Measurements from ENCODE around the gene PSMC5.

PSMC5 gene

DNA sequence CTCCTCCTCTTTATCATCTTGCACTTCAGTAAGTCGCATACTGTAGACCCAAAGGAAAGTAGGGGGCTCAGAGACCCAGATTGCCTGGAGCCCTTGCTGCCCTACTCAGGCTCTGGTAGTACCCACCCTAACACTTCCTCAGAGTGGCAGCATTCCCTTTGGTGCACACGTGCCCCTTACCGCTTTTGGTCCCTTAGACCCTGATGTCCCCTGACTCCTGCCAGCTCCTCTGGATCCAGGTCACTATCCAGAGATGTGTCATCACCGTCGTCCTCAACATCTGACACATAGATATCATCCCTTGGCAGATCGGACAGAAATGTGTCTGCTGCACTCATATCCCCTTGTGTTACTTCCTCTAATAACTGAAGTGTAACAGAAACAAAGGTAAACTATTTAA lies 5.4 kb upstream of the PSMC5 start:
- no peak for DNase-seq

DNA sequence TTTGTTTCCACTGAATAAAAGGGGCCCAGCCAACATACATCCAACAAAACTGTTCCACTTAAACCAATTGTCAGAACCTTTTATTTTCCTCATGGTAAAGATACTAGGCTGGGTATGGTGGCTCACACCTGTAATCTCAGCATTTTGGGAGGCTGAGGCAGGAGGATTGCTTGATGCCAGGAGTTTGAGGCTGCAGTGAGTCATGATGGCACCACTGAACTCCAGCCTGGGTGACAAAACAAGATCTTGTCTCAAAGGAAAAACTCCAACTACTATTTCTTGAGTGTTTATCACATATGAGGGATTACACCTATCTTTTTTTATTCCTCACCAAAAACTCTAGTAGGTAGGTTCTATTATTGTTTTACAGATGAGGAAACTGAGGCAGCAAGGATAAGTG lies 4.7 kb upstream of the PSMC5 start:
- no peak for DNase-seq

DNA sequence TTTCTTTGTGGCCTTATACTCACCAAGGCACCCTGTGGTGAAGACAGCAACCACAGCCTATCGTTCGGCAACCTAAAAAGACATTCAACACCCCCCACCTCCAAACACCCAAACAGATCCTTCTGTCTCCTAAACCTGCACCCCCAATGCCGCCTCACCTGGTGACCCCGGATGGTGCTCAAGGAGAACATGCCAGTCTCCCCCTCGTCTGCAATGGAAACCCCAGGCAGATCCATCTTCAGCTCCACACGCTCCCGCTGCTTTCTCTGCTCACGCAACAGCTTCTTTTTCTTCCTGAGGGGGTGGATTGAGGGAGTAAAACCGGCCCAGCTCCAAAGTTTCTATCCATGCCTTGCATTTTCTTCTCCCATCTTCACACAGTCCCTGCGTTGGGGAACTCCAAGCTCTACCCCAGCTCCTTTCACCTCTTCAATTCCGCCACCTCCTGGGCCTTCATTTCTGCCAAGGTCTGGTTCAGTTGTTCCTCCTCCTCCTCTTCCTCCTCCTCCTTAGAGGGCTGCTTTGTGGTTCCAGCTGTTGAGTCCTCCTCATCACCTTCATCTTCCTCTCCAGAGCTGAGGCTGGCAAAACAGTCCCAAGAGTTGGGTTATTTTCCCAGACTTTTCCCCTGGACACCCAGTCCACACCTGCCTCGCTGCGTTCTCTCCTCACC lies 3.4 kb upstream of the PSMC5 start:
- no peak for DNase-seq

DNA sequence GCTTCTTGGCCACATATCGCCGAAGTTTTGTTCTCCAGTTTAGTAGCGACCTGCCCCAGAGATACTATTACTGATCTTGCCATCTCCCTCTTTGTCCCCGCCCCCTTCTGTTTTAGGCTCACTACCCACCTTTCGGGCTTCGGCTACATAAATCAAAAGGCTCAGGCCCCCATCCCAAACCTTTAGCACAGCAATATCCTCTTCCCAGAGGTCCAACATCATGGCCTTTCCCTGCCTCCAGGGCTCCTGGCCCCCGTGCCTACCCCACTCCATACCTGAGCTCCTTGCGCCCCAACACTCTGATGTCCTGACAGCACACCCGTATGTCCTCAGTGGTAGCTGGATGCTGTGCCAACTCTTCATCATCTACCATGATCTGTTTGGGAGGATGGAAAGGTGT lies 2.9 kb upstream of the PSMC5 start:
- DNase-seq: no peak

DNA sequence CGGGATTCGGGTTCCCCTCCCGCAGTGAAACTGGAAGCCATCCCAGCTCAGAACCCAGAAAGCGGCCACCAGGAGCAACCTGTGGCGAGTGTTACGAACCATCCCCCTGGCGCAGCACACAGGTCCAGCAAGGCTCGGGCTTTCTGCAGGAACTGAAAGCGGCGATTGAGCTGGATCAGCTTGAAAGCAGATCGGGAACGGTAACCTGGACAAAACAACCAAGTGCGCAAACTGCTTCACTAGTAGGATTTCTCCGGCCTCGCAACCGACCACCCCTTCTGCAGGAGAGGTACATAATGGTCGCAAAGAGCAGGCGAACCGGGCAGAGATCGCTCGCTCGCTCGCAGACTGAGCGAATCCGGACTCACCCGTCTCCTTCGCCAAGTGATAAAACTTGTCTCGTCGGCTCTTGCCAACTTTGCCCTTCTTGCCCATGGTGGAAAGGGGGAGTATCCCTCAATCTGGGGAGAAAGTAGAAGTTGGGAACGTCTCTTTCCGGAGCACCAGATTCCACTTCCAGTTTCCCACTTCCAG lies 696 bp upstream of the PSMC5 start:
- peak; percentile 59 for DNase-seq

DNA sequence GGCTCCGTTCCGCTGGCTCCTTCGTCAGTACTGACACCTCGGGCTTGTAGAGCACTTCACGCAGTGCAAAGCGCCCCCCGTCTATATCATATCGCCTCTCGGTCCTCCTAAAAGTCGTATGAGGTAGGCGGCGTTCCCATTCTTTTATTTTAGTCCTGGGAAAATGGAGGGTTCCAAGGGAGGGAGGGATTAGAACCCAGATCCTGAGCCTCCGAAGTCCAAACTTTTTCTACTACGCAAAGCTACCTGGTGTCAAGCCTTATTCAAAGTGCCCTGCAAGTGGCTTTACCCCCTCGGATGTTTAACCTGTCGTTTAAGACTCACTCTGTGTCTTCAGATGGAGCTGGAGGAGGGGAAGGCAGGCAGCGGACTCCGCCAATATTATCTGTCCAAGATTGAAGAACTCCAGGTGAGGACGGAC lies 580 bp downstream of the PSMC5 start:
- no peak for DNase-seq

DNA sequence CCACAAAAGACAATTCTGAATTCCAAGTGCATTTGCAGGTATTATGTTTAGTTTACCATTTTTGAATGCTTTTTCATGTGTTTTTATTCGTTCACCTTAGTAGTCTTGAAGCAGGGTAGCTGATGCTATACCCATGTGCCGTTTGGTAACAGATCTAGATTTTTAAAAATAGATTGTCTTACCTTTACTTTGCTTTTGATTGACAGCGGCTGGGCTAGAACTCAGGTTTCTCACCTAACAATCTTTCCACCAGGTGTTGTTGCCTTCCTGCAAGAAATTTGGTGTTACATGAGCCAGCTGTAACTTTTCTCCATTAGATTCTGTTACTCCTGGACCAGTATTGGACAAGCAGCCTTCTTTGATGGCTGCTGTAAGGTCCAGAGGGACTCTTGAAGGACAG lies 1.7 kb downstream of the PSMC5 start:
- no peak for DNase-seq

DNA sequence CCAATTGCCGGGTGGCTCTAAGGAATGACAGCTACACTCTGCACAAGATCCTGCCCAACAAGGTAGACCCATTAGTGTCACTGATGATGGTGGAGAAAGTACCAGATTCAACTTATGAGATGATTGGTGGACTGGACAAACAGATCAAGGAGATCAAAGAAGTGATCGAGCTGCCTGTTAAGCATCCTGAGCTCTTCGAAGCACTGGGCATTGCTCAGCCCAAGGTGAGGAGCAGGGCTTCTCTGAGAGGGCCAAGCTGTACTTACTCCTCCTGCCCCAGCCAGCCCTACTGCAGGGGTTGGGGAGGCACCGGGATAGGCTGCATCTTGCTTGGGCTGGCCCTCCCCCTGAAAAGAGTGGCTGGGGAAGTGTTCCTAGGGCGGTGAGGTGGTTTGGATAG lies 3.0 kb downstream of the PSMC5 start:
- peak; percentile 47 for DNase-seq

DNA sequence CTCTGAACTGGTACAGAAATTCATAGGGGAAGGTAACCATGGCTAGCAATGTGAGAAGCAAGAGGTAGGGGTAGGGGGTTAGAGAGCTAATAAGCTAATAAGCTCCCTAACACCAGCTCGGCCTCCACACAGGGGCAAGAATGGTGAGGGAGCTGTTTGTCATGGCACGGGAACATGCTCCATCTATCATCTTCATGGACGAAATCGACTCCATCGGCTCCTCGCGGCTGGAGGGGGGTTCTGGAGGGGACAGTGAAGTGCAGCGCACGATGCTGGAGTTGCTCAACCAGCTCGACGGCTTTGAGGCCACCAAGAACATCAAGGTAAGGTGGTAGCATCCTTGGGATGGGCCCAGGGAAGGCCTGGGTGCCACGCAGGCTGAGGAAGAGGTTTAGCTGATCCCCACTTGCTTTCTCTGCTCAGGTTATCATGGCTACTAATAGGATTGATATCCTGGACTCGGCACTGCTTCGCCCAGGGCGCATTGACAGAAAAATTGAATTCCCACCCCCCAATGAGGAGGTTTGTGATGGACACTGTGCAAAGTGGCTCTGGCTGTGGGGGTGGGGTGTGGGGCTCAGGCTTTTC lies 3.8 kb downstream of the PSMC5 start:
- DNase-seq: peak; percentile 49

DNA sequence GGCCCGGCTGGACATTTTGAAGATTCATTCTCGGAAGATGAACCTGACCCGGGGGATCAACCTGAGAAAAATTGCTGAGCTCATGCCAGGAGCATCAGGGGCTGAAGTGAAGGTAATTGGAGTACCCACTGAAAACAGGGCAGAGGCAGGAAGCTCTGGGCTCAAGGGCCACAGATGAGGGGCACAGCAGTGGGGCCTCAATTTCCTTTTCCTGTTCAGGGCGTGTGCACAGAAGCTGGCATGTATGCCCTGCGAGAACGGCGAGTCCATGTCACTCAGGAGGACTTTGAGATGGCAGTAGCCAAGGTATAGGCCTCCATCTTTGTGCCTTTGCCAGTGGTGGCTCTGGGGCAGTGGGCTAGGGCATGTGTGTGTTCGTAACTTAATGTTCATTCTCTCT lies 4.3 kb downstream of the PSMC5 start:
- DNase-seq: peak; percentile 43

DNA sequence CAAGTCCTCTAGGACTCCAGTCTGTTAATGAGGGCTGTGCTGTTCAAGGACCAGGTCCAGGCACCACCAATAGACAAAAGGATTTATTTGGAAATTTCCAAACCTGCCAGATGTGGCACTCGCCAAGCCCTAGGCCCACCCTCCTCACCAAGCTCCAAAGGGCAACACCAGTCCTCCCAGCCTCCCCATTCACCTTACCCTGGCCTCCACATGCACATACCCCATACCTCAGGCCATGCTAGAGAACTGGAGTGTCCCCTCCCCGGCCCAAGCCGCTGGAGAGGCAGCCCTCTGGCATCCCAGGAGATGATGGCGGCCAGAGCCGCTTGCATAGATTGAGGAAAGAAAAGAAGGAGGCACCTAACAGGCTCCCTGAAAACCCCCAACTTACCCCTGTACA lies 4.8 kb downstream of the PSMC5 start:
- DNase-seq: no peak

DNA sequence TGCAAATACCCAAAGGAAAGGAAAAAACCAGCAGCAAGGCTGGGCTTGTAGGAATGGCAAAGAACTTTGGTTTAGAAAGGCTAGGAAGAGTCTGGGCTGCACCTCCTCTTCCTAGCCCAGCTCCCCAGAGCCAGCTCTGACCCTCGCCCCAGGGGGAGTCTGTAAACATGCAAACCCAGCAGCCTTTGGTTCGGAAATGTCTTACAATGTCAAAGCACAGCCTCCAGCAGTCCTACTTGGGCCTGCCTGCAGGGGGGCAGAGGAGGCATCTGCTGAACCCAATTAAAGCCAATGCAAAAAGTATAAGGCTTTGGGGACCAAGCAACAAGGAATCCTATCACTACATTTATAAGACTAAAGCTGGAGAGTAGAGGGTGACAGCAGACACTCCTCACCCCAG lies 5.2 kb downstream of the PSMC5 start:
- no peak for DNase-seq

DNA sequence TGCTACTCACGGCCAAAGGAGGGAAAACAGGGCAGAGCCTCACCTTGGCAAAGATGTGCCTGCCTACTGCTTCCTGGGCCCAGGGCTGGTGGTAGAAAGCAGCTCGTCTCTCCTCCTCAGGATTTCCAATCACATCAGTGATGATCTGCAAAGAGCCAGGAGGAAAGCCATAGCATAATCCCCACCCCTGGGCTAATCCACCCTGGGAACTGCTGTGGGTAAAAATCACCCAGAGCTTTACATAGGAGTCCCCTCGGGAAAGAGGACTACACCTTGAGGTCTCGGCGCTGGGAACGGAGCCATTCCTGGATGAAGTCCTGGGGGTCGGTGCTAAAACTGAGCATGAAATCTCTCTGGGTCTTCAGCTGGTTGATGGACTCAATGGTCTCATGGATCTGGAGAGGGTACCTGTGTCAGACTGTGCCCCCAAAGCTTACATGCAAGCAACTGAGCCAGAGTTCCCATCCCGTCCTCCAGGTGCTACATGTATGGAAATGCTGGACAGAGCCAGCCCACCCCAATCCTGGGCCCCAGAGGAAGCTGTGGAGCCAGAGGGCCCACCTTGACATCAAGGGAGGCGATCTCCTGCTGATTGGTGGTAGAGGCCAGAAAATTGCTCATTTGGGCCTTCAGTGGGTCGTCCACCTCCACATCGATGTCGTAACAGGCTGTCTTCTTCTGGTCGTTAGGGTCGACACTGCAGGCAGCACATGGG lies 6.0 kb downstream of the PSMC5 start:
- DNase-seq: peak; percentile 51

DNA sequence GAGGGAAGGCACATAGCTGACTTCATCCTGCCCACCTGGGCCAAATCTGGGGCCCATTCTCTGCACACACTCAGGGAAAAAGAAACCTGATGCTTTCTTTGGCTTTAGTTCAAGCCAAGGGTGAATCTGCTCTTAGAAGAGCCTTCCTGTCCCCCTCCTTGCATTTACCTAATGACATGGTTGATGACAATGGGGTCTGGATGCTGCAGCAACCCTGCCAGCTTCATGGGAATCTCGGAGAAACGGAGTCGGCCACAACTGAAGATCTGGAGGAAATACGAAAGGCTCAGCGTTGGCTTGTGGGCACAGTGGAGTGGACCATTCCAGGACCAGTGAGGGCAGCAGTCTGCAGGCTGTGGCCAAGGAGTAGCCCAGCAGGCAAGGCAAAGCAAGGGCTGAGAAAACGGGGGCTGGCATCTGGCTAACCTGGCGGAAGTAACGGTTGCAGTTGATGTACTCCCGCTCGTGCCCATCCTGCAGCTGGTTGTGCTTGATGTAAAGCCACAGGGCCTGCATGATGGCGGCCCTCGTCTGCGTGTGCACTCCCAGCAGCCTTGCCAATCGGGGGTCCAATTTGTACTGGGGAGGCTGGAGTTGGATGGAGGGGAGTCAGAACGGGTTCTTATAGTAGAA lies 6.6 kb downstream of the PSMC5 start:
- peak; percentile 54 for DNase-seq

DNA sequence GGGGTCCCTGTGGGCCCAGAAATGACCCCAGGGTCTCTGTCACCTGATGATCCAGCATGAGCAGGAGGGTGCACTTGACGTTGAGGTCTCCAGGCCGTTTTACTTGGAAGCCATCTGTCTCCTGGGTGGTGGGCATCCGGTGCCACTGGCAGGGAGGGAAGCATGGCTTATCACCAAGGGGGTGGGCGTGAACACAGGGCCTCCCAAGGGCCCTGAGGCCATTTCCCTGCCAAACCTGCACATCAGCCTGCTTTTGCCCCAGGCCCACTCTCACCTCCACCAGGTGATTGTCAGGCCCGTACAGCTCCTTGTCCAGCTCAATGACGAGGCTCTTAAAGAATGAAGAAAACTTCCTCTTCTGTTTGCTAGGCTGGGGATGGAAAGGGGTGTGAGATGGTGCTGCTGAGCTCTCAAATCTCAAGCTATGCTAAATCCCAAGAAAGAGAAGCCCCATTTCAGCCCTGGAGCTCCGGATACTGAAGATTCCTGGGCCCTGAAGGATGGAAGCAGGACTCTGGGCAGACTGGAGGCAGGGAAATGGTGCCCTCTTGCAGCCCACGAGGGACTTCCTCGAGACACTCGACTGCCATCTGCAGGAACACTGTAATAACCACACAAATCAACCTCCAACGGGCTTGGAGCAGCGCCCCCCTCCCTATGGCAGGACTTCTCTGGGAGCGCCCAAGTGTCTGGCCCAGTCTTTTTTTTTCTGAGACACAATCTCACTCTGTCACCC lies 7.4 kb downstream of the PSMC5 start:
- DNase-seq: peak; percentile 66

DNA sequence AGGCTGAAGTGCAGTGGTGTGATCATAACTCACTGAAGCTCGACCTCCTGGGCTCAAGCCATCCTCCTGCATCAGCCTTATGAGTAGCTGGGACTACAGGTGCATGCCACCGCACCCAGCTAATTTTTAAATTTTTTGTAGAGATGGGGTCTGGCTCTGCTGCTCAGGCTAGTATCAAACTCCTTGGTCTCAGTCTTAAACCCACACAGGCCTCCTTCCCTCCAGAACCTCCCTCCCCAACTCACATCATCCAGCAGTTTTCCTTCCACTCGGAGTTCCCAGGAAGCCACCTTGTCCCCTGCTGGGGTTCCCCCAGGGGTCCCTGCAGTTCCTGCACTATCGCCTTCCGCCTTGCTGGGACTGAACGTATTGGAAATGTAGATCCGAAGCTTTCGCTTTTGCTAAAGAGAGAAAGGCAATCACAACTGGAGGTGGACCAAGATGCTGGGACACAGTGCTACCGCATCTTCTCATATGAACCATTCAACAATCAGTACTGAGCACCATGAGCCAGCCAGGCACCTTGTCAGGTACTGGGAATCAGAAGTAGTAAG lies 8.0 kb downstream of the PSMC5 start:
- no peak for DNase-seq

DNA sequence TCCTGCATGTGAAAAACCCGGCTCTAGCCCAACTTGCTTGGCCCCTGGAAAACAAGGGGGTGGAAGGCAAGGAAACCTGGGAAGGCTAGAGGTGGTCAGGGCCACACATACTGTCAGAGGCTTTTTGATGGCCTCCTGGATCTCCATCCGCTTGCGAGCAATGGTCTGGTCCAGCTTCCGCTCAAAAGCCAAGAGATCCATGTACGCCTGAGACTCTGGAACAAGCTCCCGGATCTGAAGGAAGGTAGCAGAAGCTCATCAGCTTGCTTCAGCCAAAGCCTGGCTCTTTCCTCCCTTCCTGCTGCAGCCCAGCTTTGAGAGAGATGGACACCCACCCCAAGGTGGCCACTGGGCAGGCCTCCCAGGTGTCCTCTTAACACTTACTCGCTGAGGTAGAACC lies 9.6 kb downstream of the PSMC5 start:
- no peak for DNase-seq

DNA sequence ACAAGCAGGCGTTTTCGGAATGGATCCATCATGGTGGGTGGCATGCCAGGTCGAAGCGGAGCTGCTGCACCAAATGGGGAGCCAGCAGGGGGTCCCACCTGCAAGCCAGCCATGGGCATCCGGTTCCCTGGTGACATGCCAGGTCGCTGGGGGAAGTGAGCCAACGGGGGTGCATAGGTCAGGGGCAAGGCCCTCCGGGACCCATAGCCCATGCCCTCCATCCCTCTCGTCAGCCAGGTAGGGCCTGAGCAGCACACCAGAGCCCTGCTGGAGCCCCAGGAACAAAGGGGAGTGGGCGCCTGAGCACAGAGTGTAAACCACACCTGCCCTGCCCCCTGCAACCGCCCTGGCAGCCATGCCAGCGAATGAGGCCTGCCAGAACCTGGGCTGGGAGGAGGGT lies 10.2 kb downstream of the PSMC5 start:
- no peak for DNase-seq

DNA sequence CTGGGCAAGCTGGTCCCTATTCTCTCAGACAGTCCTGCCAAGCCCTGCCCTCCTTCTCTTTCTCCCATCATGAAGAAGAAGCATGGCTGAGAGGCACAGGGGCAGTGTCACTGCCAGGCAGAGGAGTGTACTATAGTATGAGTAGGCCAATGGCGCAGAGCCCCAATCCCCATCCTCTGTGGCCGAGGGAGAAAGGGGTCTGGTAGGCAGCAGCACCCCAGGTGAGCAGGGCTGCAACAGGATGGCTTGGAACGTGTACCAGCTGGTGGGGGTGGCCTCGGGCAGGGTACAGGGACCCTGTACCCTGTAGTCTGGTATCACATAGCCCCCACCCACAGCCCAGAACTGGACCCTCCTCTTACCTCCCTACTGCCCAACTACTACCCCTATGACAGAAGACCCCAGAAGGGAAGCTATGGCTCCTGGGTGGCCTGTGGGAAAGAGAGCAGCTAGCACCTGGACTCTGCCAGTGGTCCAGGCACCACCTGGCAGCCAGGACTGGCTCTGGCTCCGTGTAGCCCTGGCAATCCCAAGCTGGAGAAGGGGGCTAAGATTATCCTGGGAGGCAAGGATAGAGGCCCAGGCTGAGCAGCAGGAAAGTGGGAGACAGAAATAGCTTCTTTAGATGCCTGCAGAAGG lies 10.8 kb downstream of the PSMC5 start:
- DNase-seq: no peak

DNA sequence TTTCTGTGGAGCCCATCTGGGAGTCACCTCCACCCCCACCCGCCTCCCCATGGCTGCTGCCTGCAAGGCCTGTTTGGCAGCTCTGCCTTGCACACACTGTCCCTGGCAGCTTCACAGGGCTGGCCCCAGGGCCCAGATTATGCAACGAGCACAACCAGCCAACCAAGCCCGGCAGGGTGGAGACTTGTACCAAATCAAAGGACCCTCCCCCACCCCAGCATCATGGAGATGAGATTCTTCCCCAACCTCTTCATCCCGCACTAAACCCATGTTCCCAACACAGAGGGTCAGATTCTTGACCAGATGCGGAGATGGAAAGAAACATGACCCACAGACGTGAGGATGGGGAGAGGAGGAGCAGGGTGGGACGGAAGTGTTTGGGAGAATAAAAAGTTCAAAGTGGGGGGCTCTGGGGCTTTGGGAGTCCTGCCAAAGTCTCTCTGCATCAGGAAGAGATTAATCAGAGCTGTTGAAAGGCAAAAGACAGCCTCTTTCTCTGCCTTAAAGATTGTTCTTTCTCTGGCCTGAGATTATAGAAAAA lies 11.5 kb downstream of the PSMC5 start:
- DNase-seq: no peak

DNA sequence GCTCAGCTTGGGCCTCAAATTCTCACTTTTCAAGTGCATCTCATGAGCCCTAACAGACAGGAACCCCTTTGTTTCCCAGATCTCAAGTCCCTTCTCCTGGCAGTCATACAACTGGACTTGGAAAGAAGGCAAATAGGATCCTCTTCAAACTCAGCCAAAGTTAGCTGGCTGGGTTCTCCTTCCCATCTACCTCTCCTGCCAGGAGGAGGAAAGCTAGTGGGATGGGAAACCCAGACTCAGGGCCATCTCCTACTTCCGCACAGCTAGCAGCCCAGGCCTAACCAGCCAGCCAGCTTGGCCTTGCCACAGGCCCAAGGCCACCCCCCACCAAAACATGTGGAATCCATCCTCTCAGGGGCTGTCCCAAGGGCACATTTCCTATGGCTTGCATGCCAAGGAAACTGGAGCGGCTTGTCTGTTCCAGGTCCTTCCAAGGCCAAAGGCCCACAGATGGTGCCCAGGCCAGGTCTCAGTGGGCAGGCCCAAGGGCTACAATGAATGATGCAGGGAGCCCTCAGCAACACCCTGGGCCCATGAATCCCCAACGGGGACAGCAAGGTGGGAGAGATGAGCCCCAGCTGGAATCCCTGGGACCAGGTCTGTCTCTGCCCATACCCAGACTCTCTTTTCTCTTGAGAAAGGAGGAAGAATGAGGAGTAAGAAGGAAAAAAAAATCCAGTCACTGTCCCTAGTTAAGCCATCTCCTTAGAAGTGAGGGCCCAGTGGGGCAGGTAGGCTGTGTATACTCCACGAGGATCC lies 13.5 kb downstream of the PSMC5 start:
- DNase-seq: no peak
